Natural killer cell (primary cell): ENCODE measurements around the gene GNG4. TPM values are rescaled to one million over a fixed set of nuclear protein-coding genes. Genes with fewer than 3 reads are reported as not detected.

Experiments
- ATAC-seq, 3 donors: fragments of 150-1000 bp in 2 of 3; fragments of 200-7000 bp in 1 of 3; cut with Tn5 transposase; 1 replicate in 1 of 3; 2 replicates in 2 of 3; pipeline ENCODE4 v1.10.0; 2021; ENCODE audit warnings: mild to moderate bottlenecking in 2 of 3, moderate library complexity in 2 of 3
- DNase-seq, 2 donors: peaks; one replicate each; pipeline versions ENCODE4 v3.0.0 to v3.0.0-alpha.2; 2013 to 2021; ENCODE audit warnings: mixed read lengths in 1 of 2
- H3K27ac ChIP-seq: one replicate; pipeline ENCODE4 v1.5.1; 2013; ENCODE audit warnings: mild to moderate bottlenecking, low read length
- H3K27me3 ChIP-seq: one replicate; pipeline ENCODE4 v1.6.1; 2013; ENCODE audit warnings: low read length; ENCODE audit not compliant: control insufficient read depth, insufficient read depth
- H3K36me3 ChIP-seq: one replicate; pipeline ENCODE4 v1.6.1; 2013; ENCODE audit warnings: low read length; ENCODE audit not compliant: control insufficient read depth, insufficient read depth
- H3K4me1 ChIP-seq: one replicate; pipeline ENCODE4 v1.6.1; 2013; ENCODE audit warnings: low read length; ENCODE audit not compliant: control insufficient read depth, insufficient read depth
- H3K4me3 ChIP-seq: one replicate; pipeline ENCODE4 v1.5.1; 2013; ENCODE audit warnings: low read length
- H3K9me3 ChIP-seq: one replicate; pipeline ENCODE4 v1.6.1; 2013; ENCODE audit warnings: low read length; ENCODE audit not compliant: control insufficient read depth, insufficient read depth
- H3K27ac Mint-ChIP-seq, 2 donors: one replicate each; pipeline ENCODE4 v1.8.0; 2022; ENCODE audit warnings: mild to moderate bottlenecking in 2 of 2, mixed read lengths in 2 of 2, moderate library complexity in 1 of 2
- H3K27me3 Mint-ChIP-seq, 2 donors: one replicate each; pipeline ENCODE4 v1.8.0; 2022; ENCODE audit warnings: low read depth in 2 of 2, mixed read lengths in 2 of 2
- H3K36me3 Mint-ChIP-seq: one replicate; pipeline ENCODE4 v1.8.0; 2022; ENCODE audit warnings: mixed read lengths
- H3K4me1 Mint-ChIP-seq, 2 donors: one replicate each; pipeline ENCODE4 v1.8.0; 2022; ENCODE audit warnings: mixed read lengths in 2 of 2
- H3K4me3 Mint-ChIP-seq: one replicate; pipeline ENCODE4 v1.8.0; 2022; ENCODE audit warnings: mild to moderate bottlenecking, moderate library complexity, mixed read lengths
- H3K9me3 Mint-ChIP-seq, 2 donors: one replicate each; pipeline ENCODE4 v1.8.0; 2022; ENCODE audit warnings: mixed read lengths in 2 of 2
- CTCF ChIP-seq: fragments of 200-600 bp; IDR thresholded peaks from one replicate; pipeline ENCODE4 v1.8.0; 2022; ENCODE audit warnings: antibody characterized with exemption
- WGBS: methylation state at CpG from one replicate; pipeline ENCODE4 v1.1.7; 2013; ENCODE audit warnings: missing lambda C conversion rate; ENCODE audit not compliant: insufficient coverage; 5-methylcytosine and 5-hydroxymethylcytosine counted together
- intact Hi-C: fragments of 100-400 bp; cut with micrococcal nuclease; formaldehyde crosslinking; loops from one replicate; pipeline ENCODE4 v1.14.2; 2022
- total RNA-seq, 4 donors: library from RNA; stranded (reverse); fragments of 120-200 nt in 1 of 4; gene quantifications; one replicate each; pipeline versions ENCODE4 v1.2.3 to v1.2.4, GENCODE V29; 2013 to 2022

The GNG4 gene
- total RNA-seq, 3 donors from 2014 or later (not counting 1 experiment from before 2014, with no cell fraction given) = 0.07 to 0.12 TPM; not detected in 1

- no peaks in the 10 kb centered on the region for H3K27me3 Mint-ChIP-seq
Observed at GRCh38 chr1:235527196-235527814, 122.3 kb downstream of the GNG4 start.

GRCh38 chr1:235525314-235525713 lies 124.3 kb downstream of the GNG4 start:
- H3K27me3 ChIP-seq = no peaks in the 10 kb centered on the region
- H3K9me3 ChIP-seq = no peaks in the 10 kb centered on the region
- 42% methylated on average over 4 of the region's 4 CpGs for WGBS
- H3K27ac ChIP-seq = no peak overlapping the region
- no peaks in the 10 kb centered on the region for H3K4me1 ChIP-seq
- TF ChIP-seq CTCF = no peak
- Mint-ChIP-seq H3K27me3 (no peaks in the 10 kb centered on the region), H3K36me3 (no peaks in the 10 kb centered on the region), H3K9me3 (no peaks in the 10 kb centered on the region), H3K27ac (no peak overlapping the region), H3K4me1 (no peaks in the 10 kb centered on the region), H3K4me3 (no peak overlapping the region)
- H3K4me3 ChIP-seq = no peak overlapping the region
- H3K36me3 ChIP-seq = no peaks in the 10 kb centered on the region
- no peak for DNase-seq
- intact Hi-C loops = no loop called here
- no peak for ATAC-seq

More at GRCh38 chr1:235527196-235527814, 122.3 kb downstream of the GNG4 start:
- Mint-ChIP-seq H3K4me3 (no peak overlapping the region), H3K9me3 (no peaks in the 10 kb centered on the region), H3K4me1 (no peaks in the 10 kb centered on the region), H3K36me3 (no peaks in the 10 kb centered on the region), H3K27ac (no peak overlapping the region)
- 92% methylated on average over 4 of the region's 4 CpGs for WGBS
- no peak overlapping the region for H3K4me3 ChIP-seq
- no peaks in the 10 kb centered on the region for H3K9me3 ChIP-seq
- no peaks in the 10 kb centered on the region for H3K4me1 ChIP-seq
- no peak for ATAC-seq
- H3K27ac ChIP-seq = no peak overlapping the region
- intact Hi-C loops = no loop called here
- DNase-seq = no peak
- no peaks in the 10 kb centered on the region for H3K36me3 ChIP-seq
- no peaks in the 10 kb centered on the region for H3K27me3 ChIP-seq
- no peak for TF ChIP-seq CTCF

- intact Hi-C loops = no loop called here
- H3K27me3 Mint-ChIP-seq = peaks cover 0 to 8% of the 10 kb centered on the region in 2 donors
- ATAC-seq = no peak
Observed at GRCh38 chr1:235516862-235517446, 132.6 kb downstream of the GNG4 start.

More at GRCh38 chr1:235516862-235517446, 132.6 kb downstream of the GNG4 start:
- no peaks in the 10 kb centered on the region for H3K4me1 Mint-ChIP-seq
- TF ChIP-seq CTCF = no peak
- no peaks in the 10 kb centered on the region for H3K27me3 ChIP-seq
- H3K4me3 Mint-ChIP-seq = no peak overlapping the region
- no peak overlapping the region for H3K4me3 ChIP-seq
- no peak for DNase-seq
- H3K9me3 Mint-ChIP-seq = no peaks in the 10 kb centered on the region
- no peaks in the 10 kb centered on the region for H3K36me3 Mint-ChIP-seq
- H3K27ac Mint-ChIP-seq = no peak overlapping the region
- no peaks in the 10 kb centered on the region for H3K9me3 ChIP-seq
- H3K27ac ChIP-seq = no peak overlapping the region
- no peaks in the 10 kb centered on the region for H3K4me1 ChIP-seq
- WGBS = 91% methylated on average over 6 of the region's 6 CpGs
- no peaks in the 10 kb centered on the region for H3K36me3 ChIP-seq
